Neural progenitor cell (in vitro differentiated cells): Measurements from ENCODE around the gene JPT2. TPM values are rescaled to one million over a fixed set of nuclear protein-coding genes. Genes with fewer than 3 reads are reported as not detected.

Experiments
- DNase-seq: peaks from one replicate; pipeline ENCODE4 v3.0.0-alpha.2; 2016; ENCODE audit warnings: low spot score
- H2AFZ ChIP-seq: fragments of 200-600 bp; sonication (generic); replicated peaks from 2 replicates; pipeline ENCODE4 v1.6.1; 2016; ENCODE audit warnings: antibody characterized with exemption
- H3F3A ChIP-seq: fragments of 200-600 bp; sonication (generic); 2 replicates; pipeline ENCODE4 v1.6.1; 2016; ENCODE audit warnings: antibody characterized with exemption, low read depth
- H3K27ac ChIP-seq: fragments of 200-600 bp; sonication (generic); 2 replicates; pipeline ENCODE4 v1.5.1; 2016; ENCODE audit warnings: mild to moderate bottlenecking
- H3K27me3 ChIP-seq: fragments of 200-600 bp; sonication (generic); 2 replicates; pipeline ENCODE4 v1.6.1; 2016; ENCODE audit warnings: mild to moderate bottlenecking, moderate library complexity
- H3K36me3 ChIP-seq: fragments of 200-600 bp; sonication (generic); 2 replicates; pipeline ENCODE4 v1.5.1; 2016
- H3K4me1 ChIP-seq: fragments of 200-600 bp; sonication (generic); 2 replicates; pipeline ENCODE4 v1.6.1; 2016; ENCODE audit warnings: mixed run types
- H3K4me2 ChIP-seq: fragments of 200-600 bp; sonication (generic); 2 replicates; pipeline ENCODE4 v1.6.1; 2016
- H3K4me3 ChIP-seq: fragments of 200-600 bp; sonication (generic); 2 replicates; pipeline ENCODE4 v1.5.1; 2016
- H3K79me2 ChIP-seq: fragments of 200-600 bp; sonication (generic); 2 replicates; pipeline ENCODE4 v1.6.1; 2016; ENCODE audit warnings: low read depth
- H3K9ac ChIP-seq: fragments of 200-600 bp; sonication (generic); 2 replicates; pipeline ENCODE4 v1.6.1; 2016
- H3K9me3 ChIP-seq: fragments of 200-600 bp; sonication (generic); 2 replicates; pipeline ENCODE4 v1.5.1; 2016; ENCODE audit warnings: low read depth
- H4K20me1 ChIP-seq: fragments of 200-600 bp; sonication (generic); 2 replicates; pipeline ENCODE4 v1.6.1; 2016; ENCODE audit warnings: low read depth
- H3K27ac Mint-ChIP-seq: 3 replicates; pipeline ENCODE4 v1.8.0; 2021; ENCODE audit warnings: mixed read lengths
- H3K27me3 Mint-ChIP-seq: 2 replicates; pipeline ENCODE4 v1.8.0; 2022; ENCODE audit warnings: low read depth, mild to moderate bottlenecking, inconsistent platforms, moderate library complexity, mixed read lengths; ENCODE audit not compliant: insufficient read depth
- H3K36me3 Mint-ChIP-seq: 3 replicates; pipeline ENCODE4 v1.8.0; 2021; ENCODE audit warnings: mixed read lengths
- H3K4me1 Mint-ChIP-seq: 3 replicates; pipeline ENCODE4 v1.8.0; 2021; ENCODE audit warnings: mixed read lengths
- H3K4me3 Mint-ChIP-seq: 3 replicates; pipeline ENCODE4 v1.8.0; 2021; ENCODE audit warnings: mild to moderate bottlenecking, moderate library complexity, mixed read lengths
- H3K9me3 Mint-ChIP-seq: 3 replicates; pipeline ENCODE4 v1.8.0; 2020; ENCODE audit warnings: mixed read lengths
- EZH2 ChIP-seq: fragments of 200-600 bp; sonication (generic); IDR thresholded peaks from 2 replicates; pipeline ENCODE4 v1.6.1; 2017; ENCODE audit warnings: antibody characterized with exemption, mild to moderate bottlenecking, moderate library complexity
- EZH2phosphoT487 ChIP-seq: fragments of 200-600 bp; sonication (generic); IDR thresholded peaks from 2 replicates; pipeline ENCODE4 v1.6.1; 2017; ENCODE audit warnings: antibody characterized with exemption
- total RNA-seq: library from RNA; depleted of rRNA; stranded (reverse); fragments of >200 nt; gene quantifications from 2 replicates; pipeline ENCODE4 v1.2.3, GENCODE V29; 2015; ENCODE audit warnings: low replicate concordance
- TF ChIP-seq, protein P1 (sequence below): fragments of 200-600 bp; sonication (generic); IDR thresholded peaks from 2 replicates; pipeline ENCODE4 v1.5.1; 2017; ENCODE audit warnings: antibody characterized with exemption, mild to moderate bottlenecking

JPT2 gene
- total RNA-seq, 1 donor from 2014 or later = 187 TPM

DNA sequence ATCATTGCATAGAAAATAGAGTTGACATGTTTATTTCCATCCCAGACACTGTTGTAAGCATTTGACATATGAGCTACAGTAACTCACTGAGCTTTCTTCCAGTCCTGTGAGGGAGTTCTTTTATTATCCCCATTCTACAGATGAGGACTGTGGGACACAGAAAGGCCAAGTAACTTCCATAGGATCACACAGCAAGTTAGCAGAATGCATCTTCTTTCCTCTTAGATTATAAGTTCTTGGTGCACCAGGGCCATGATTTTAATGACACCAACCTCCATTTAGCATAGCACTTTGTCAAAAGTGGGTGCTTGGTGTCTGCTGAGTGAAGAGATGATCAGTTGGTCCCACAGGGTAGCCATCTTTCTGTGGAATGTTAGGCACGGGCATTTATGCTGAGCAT is 12.7 kb downstream of the JPT2 start:
- no peak overlapping the region for H3K27ac Mint-ChIP-seq

DNA sequence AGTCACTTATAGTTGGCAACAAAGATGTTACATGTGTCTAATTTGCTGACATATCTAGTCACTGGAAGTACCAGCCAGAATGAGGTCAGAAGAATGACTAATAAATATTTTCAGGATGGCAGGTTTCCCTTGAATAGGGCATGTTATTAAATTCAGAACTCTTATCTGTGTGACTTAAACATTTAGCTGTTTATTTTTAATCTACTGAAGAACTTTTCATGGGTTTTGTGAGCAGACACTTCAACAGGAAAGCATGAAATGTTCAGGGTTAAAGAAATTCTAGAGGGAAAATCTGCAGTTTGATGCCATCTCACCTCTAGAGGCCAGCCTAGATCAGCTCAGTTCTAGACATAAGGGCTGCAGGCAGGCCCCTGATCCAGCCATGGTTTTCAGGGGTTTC is 13.2 kb downstream of the JPT2 start:
- Mint-ChIP-seq H3K4me3 (no peak overlapping the region), H3K9me3 (no peaks in the 10 kb centered on the region), H3K27ac (no peak overlapping the region), H3K36me3 (peaks cover 55% of the 10 kb centered on the region), H3K27me3 (peaks cover 5% of the 10 kb centered on the region), H3K4me1 (no peaks in the 10 kb centered on the region)
- no peak overlapping the region for H2AFZ ChIP-seq
- no peak overlapping the region for H3K27ac ChIP-seq
- H3K36me3 ChIP-seq = peaks cover 8% of the 10 kb centered on the region
- no peaks in the 10 kb centered on the region for H3K9me3 ChIP-seq
- H3K4me1 ChIP-seq = no peaks in the 10 kb centered on the region
- TF ChIP-seq, protein P1, sequence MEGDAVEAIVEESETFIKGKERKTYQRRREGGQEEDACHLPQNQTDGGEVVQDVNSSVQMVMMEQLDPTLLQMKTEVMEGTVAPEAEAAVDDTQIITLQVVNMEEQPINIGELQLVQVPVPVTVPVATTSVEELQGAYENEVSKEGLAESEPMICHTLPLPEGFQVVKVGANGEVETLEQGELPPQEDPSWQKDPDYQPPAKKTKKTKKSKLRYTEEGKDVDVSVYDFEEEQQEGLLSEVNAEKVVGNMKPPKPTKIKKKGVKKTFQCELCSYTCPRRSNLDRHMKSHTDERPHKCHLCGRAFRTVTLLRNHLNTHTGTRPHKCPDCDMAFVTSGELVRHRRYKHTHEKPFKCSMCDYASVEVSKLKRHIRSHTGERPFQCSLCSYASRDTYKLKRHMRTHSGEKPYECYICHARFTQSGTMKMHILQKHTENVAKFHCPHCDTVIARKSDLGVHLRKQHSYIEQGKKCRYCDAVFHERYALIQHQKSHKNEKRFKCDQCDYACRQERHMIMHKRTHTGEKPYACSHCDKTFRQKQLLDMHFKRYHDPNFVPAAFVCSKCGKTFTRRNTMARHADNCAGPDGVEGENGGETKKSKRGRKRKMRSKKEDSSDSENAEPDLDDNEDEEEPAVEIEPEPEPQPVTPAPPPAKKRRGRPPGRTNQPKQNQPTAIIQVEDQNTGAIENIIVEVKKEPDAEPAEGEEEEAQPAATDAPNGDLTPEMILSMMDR = no peak
- no peak overlapping the region for H3K9ac ChIP-seq
- H3K4me3 ChIP-seq = no peak overlapping the region
- H4K20me1 ChIP-seq = peaks cover 92% of the 10 kb centered on the region
- no peak overlapping the region for H3K4me2 ChIP-seq
- peaks cover 99% of the 10 kb centered on the region for H3K79me2 ChIP-seq
- H3K27me3 ChIP-seq = no peaks in the 10 kb centered on the region
- H3F3A ChIP-seq = no peaks in the 10 kb centered on the region
- no peak for DNase-seq

More for the DNA sequence above, 12.7 kb downstream of the JPT2 start:
- H3K27me3 Mint-ChIP-seq = peaks cover 5% of the 10 kb centered on the region
- Histone ChIP-seq H3K4me3 (no peak overlapping the region), H3K79me2 (peaks cover 99% of the 10 kb centered on the region), H4K20me1 (peaks cover 94% of the 10 kb centered on the region), H3K27me3 (no peaks in the 10 kb centered on the region), H3K4me2 (no peak overlapping the region), H3K9ac (no peak overlapping the region), H3K4me1 (no peaks in the 10 kb centered on the region), H3F3A (no peaks in the 10 kb centered on the region), H3K36me3 (peaks cover 8% of the 10 kb centered on the region), H3K27ac (no peak overlapping the region), H3K9me3 (no peaks in the 10 kb centered on the region), H2AFZ (no peak overlapping the region)
- TF ChIP-seq, protein P1 = no peak
- TF ChIP-seq EZH2 (no peak), EZH2phosphoT487 (no peak)
- H3K4me1 Mint-ChIP-seq = no peaks in the 10 kb centered on the region
- H3K9me3 Mint-ChIP-seq = no peaks in the 10 kb centered on the region
- no peak overlapping the region for H3K4me3 Mint-ChIP-seq
- peaks cover 53% of the 10 kb centered on the region for H3K36me3 Mint-ChIP-seq
- DNase-seq = no peak

- Histone ChIP-seq H3K4me3 (no peak overlapping the region), H3K36me3 (peaks cover 8% of the 10 kb centered on the region), H3K79me2 (peaks cover 99% of the 10 kb centered on the region), H3K4me1 (no peaks in the 10 kb centered on the region), H3K4me2 (no peak overlapping the region), H2AFZ (no peak overlapping the region), H3K27ac (no peak overlapping the region), H3F3A (peaks cover 5% of the 10 kb centered on the region), H3K9me3 (no peaks in the 10 kb centered on the region), H3K9ac (no peak overlapping the region), H4K20me1 (peaks cover 92% of the 10 kb centered on the region), H3K27me3 (no peaks in the 10 kb centered on the region)
- DNase-seq = no peak
- Mint-ChIP-seq H3K4me3 (no peak overlapping the region), H3K4me1 (no peaks in the 10 kb centered on the region), H3K36me3 (peaks cover 58% of the 10 kb centered on the region), H3K9me3 (no peaks in the 10 kb centered on the region), H3K27me3 (peaks cover 5% of the 10 kb centered on the region), H3K27ac (no peak overlapping the region)
- TF ChIP-seq EZH2 = no peak
- TF ChIP-seq, protein P1 = no peak
- TF ChIP-seq EZH2phosphoT487 = no peak
Measured at GRCh38 chr16:1691956-1692355, 13.9 kb downstream of the JPT2 start.

DNA sequence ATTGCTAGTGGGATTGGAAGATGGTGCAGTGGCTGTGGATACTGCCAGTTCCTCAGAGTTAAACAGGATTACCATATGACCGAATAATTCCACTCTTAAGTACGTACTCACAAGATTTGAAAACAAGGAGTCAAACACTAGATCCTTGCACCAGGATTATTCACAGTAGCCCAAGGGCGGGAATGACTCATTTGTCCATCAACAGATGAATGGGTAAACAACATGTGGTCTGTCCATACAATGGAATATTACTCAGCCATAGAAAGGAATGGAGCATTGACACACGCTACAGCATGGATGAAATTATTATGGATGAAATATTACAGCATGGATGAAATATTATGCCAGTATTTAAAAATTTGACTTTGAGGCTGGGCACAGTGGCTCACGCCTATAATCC is 18.8 kb downstream of the JPT2 start:
- no peak overlapping the region for H3K9ac ChIP-seq
- no peak overlapping the region for H3K4me2 ChIP-seq
- no peak overlapping the region for H3K4me3 Mint-ChIP-seq
- H2AFZ ChIP-seq = no peak overlapping the region
- peaks cover 2% of the 10 kb centered on the region for H3K27me3 Mint-ChIP-seq
- no peaks in the 10 kb centered on the region for H3K4me1 Mint-ChIP-seq
- H3K36me3 Mint-ChIP-seq = peaks cover 56% of the 10 kb centered on the region
- no peaks in the 10 kb centered on the region for H3K27me3 ChIP-seq
- H3K9me3 Mint-ChIP-seq = no peaks in the 10 kb centered on the region
- no peaks in the 10 kb centered on the region for H3K4me1 ChIP-seq
- DNase-seq = no peak
- H3K27ac Mint-ChIP-seq = no peak overlapping the region
- no peak overlapping the region for H3K27ac ChIP-seq
- TF ChIP-seq, protein P1 = no peak
- TF ChIP-seq EZH2phosphoT487 (no peak), EZH2 (no peak)
- peaks cover 54% of the 10 kb centered on the region for H3K79me2 ChIP-seq
- peaks cover 53% of the 10 kb centered on the region for H4K20me1 ChIP-seq
- H3K9me3 ChIP-seq = no peaks in the 10 kb centered on the region
- H3F3A ChIP-seq = peaks cover 14% of the 10 kb centered on the region
- no peak overlapping the region for H3K4me3 ChIP-seq
- H3K36me3 ChIP-seq = peaks cover 3% of the 10 kb centered on the region
